ENCODE data around the gene PKP4. TPM values are rescaled to one million over a fixed set of nuclear protein-coding genes. Genes with fewer than 3 reads are reported as not detected.

PKP4 gene
- total RNA-seq, 1 experiment from 2014 or later: 52.0 TPM

DNA sequence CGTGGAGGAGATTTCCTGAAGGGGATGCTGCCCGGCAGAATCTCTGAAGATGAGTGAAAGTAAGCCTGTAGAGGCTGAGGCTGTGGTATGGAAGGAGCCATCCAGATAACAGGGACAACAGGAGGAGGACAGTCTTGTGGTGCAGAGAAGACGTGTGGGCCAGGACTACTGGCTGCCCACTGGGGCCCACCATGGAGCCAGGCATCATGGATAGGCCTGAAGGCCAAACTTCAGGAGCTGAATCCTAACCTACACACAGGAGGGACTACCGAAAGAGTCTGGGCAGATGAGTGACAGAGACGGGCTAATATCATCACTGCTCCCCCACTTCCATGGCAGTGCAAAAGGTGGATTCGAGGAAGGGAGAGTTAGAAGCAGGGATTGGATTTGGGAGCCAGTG lies 207.0 kb downstream of the PKP4 start:
- Histone ChIP-seq H3K56ac (ENCODE audit: insufficient read length, low read depth, low read length) (no peak overlapping the region), H3K14ac (ENCODE audit: insufficient read depth, low read length) (no peak overlapping the region), H2AFZ (ENCODE audit: low read length) (no peak overlapping the region), H4K91ac (ENCODE audit: insufficient read length, low read depth, low read length) (no peak overlapping the region), H2BK20ac (ENCODE audit: low read depth, low read length, poor library complexity, severe bottlenecking) (no peak overlapping the region), H3K9ac (ENCODE audit: extremely low read depth, insufficient read length, low read length) (no peak overlapping the region), H3K23me2 (ENCODE audit: insufficient read length, low read depth, low read length, poor library complexity, severe bottlenecking) (no peaks in the 10 kb centered on the region), H4K5ac (ENCODE audit: insufficient read length, low read depth, low read length) (no peak overlapping the region), H4K20me1 (ENCODE audit: control insufficient read depth, insufficient read depth, insufficient read length) (no peaks in the 10 kb centered on the region), H3K27ac (ENCODE audit: insufficient read length, low read depth, low read length) (no peak overlapping the region), H4K8ac (replicated peaks; ENCODE audit: insufficient read length, low read depth, low read length) (no peak overlapping the region), H3K79me1 (ENCODE audit: insufficient read depth, low read depth, low read length, poor library complexity, severe bottlenecking) (no peaks in the 10 kb centered on the region), H3K27me3 (ENCODE audit: insufficient read depth, low read length) (no peaks in the 10 kb centered on the region), H2BK5ac (ENCODE audit: insufficient read length, low read length) (no peak overlapping the region), H3K4me2 (ENCODE audit: insufficient read depth, insufficient read length, low read length) (no peak overlapping the region), H2AK5ac (ENCODE audit: insufficient read length, low read length) (no peak overlapping the region), H2BK120ac (ENCODE audit: low read depth, low read length, poor library complexity, severe bottlenecking) (no peak overlapping the region), H3K79me2 (ENCODE audit: insufficient read depth, low read length) (no peaks in the 10 kb centered on the region), H3K9me3 (ENCODE audit: control insufficient read depth, low read depth, low read length) (no peaks in the 10 kb centered on the region), H3K18ac (ENCODE audit: insufficient read length, low read depth, low read length) (no peak overlapping the region), H2BK12ac (ENCODE audit: insufficient read length, low read depth, low read length) (no peak overlapping the region), H3K4ac (ENCODE audit: low read depth, low read length) (no peak overlapping the region), H2BK15ac (ENCODE audit: low read depth, low read length) (no peak overlapping the region), H3T11ph (ENCODE audit: low read length) (no peak overlapping the region), H3K4me1 (ENCODE audit: insufficient read depth, low read length) (no peaks in the 10 kb centered on the region), H3K23ac (ENCODE audit: insufficient read length, low read depth, low read length) (no peak overlapping the region)
- Mint-ChIP-seq H3K4me3 (no peak overlapping the region), H3K36me3 (ENCODE audit: insufficient read depth in 1 of 3, low read depth in 3 of 3) (peaks cover 10 to 45% (median 32%) of the 10 kb centered on the region in 3 experiments; a peak in 6 of 7 replicates), H3K4me1 (no peaks in the 10 kb centered on the region), H3K27ac (no peak overlapping the region), H3K27me3 (ENCODE audit: low read depth) (no peaks in the 10 kb centered on the region), H3K9me3 (no peaks in the 10 kb centered on the region; a peak in 1 of 5 replicates)
- DNase-seq: no peak
- WGBS (ENCODE audit: extremely low coverage, insufficient read length, low lambda C conversion rate): no CpG with 5 or more reads among the region's 6 CpGs
- TF ChIP-seq, protein P1, sequence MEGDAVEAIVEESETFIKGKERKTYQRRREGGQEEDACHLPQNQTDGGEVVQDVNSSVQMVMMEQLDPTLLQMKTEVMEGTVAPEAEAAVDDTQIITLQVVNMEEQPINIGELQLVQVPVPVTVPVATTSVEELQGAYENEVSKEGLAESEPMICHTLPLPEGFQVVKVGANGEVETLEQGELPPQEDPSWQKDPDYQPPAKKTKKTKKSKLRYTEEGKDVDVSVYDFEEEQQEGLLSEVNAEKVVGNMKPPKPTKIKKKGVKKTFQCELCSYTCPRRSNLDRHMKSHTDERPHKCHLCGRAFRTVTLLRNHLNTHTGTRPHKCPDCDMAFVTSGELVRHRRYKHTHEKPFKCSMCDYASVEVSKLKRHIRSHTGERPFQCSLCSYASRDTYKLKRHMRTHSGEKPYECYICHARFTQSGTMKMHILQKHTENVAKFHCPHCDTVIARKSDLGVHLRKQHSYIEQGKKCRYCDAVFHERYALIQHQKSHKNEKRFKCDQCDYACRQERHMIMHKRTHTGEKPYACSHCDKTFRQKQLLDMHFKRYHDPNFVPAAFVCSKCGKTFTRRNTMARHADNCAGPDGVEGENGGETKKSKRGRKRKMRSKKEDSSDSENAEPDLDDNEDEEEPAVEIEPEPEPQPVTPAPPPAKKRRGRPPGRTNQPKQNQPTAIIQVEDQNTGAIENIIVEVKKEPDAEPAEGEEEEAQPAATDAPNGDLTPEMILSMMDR (conservative IDR thresholded peaks at IDR 0.05): no peak
